Stimulated activated CD4-positive, alpha-beta T cell treated with anti-CD3 and anti-CD28 coated beads, Interleukin-2, amount 100 ng/mL, for 24 hours (primary cell): ENCODE measurements around the gene NOTUM.
"Not testable (repeated sequence)": the region's sequence is repeated elsewhere in the genome, so short reads cannot be mapped to it uniquely, and the experiment has no call there.

ENCODE experiments used
- DNase-seq, 2 donors: peaks; one replicate each; pipeline ENCODE4 v3.0.0-alpha.2; 2020

Gene NOTUM

GRCh38 chr17:81922566-81923301, 38.3 kb downstream of the NOTUM start:
- DNase-seq: no peak

GRCh38 chr17:81921996-81922565, 38.9 kb downstream of the NOTUM start:
- no peak for DNase-seq

- no peak for DNase-seq
Observed at GRCh38 chr17:81921537-81921862, 39.5 kb downstream of the NOTUM start.

- DNase-seq: no peak
Observed at GRCh38 chr17:81920612-81921536, 40.1 kb downstream of the NOTUM start.

- no peak for DNase-seq
Observed at GRCh38 chr17:81918832-81919545, 42.0 kb downstream of the NOTUM start.

- not testable (repeated sequence) for DNase-seq
Observed at GRCh38 chr17:81918333-81918669, 42.7 kb downstream of the NOTUM start.

- DNase-seq: peak; percentile 78 to 80
Observed at GRCh38 chr17:81917565-81918332, 43.2 kb downstream of the NOTUM start, which contains the start of gene SIRT7. Gene SIRT7, minus strand, starts transcription at chr17:81918176. Its CDS starts 45 bp downstream, at chr17:81918131.

GRCh38 chr17:81916234-81917001, 44.6 kb downstream of the NOTUM start:
- no peak for DNase-seq

GRCh38 chr17:81915331-81915730, 45.7 kb downstream of the NOTUM start:
- DNase-seq: no peak

- DNase-seq: no peak
Observed at GRCh38 chr17:81914103-81914850, 46.7 kb downstream of the NOTUM start.

GRCh38 chr17:81913394-81914102, 47.4 kb downstream of the NOTUM start:
- DNase-seq: no peak

GRCh38 chr17:81912441-81913309, 48.3 kb downstream of the NOTUM start:
- DNase-seq: no peak

- DNase-seq: no peak
Observed at GRCh38 chr17:81911969-81912368, 49.0 kb downstream of the NOTUM start.

- DNase-seq: peak; percentile 93 to 95
Observed at GRCh38 chr17:81911277-81911961, 49.6 kb downstream of the NOTUM start, which contains the start of gene PCYT2. Gene PCYT2, minus strand, starts transcription at chr17:81911399. Its CDS starts 44 bp downstream, at chr17:81911355.

- no peak for DNase-seq
Observed at GRCh38 chr17:81910840-81911276, 50.1 kb downstream of the NOTUM start.

GRCh38 chr17:81909966-81910839, 50.8 kb downstream of the NOTUM start:
- DNase-seq: no peak

- DNase-seq: no peak
Observed at GRCh38 chr17:81909231-81909630, 51.8 kb downstream of the NOTUM start.
